ENCODE data around the gene CALML4. TPM values are rescaled to one million over a fixed set of nuclear protein-coding genes. Genes with fewer than 3 reads are reported as not detected.

CALML4 gene
- total RNA-seq, 4 donors from 2014 or later: 8.6 to 10.3 (median 9.0) TPM

DNA sequence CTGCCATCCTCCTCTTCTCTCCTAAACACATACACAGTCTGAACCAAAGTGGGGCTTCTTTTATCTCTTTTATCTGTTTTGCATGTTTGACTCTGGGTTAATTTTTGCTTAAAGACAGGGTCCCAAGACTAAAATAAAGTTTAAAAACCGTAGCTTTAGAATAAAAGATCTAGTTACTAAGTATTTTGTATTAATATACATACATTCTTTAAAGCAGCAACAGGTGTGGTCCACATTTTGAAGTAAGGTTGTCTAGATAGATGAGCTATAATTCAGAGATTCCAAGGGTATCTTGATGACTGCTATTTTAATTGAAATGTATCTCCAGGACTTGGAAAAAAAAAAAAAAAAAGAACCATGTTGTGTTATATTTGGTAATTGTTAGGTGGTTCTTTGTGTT lies 61.3 kb downstream of the CALML4 start:
- TF ChIP-seq, protein P1, sequence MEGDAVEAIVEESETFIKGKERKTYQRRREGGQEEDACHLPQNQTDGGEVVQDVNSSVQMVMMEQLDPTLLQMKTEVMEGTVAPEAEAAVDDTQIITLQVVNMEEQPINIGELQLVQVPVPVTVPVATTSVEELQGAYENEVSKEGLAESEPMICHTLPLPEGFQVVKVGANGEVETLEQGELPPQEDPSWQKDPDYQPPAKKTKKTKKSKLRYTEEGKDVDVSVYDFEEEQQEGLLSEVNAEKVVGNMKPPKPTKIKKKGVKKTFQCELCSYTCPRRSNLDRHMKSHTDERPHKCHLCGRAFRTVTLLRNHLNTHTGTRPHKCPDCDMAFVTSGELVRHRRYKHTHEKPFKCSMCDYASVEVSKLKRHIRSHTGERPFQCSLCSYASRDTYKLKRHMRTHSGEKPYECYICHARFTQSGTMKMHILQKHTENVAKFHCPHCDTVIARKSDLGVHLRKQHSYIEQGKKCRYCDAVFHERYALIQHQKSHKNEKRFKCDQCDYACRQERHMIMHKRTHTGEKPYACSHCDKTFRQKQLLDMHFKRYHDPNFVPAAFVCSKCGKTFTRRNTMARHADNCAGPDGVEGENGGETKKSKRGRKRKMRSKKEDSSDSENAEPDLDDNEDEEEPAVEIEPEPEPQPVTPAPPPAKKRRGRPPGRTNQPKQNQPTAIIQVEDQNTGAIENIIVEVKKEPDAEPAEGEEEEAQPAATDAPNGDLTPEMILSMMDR (IDR thresholded peaks at IDR 0.05): no peak
- DNase-seq (ENCODE audit: low spot score) (no peak), ATAC-seq (ENCODE audit: low FRiP score) (no peak)

DNA sequence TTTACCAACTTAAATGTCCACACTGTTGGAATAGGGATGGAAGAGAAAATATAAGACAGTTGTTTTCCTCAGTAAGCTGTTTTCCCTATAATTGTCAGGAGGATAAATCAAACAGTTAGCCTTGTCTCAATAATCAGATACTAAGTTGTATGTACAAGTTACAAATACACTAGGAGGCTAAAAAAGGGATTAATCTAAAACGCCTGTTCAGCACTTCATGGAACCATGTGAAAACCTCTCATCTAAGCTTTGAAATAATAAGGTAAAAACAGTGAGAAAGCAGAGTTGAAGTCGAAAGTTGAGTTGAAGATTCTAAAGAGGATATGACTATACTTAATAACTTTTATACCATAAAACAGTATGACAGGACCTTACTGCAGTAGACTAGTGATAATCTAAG lies 62.0 kb downstream of the CALML4 start:
- TF ChIP-seq, protein P1 (IDR thresholded peaks at IDR 0.05): no peak
- DNase-seq (ENCODE audit: low spot score): no peak
- no peak for ATAC-seq (ENCODE audit: low FRiP score)

Other genes with a start within 250 kb of the CALML4 start
- gene PIAS1, start 151.0 kb downstream of the CALML4 start, total RNA-seq: 10 to 100 TPM; 31.6 to 70.9 (median 40.3) TPM
- gene CLN6, start 24.4 kb upstream of the CALML4 start, total RNA-seq: 10 to 100 TPM; 15.6 to 40.1 (median 21.3) TPM
- gene FEM1B, start 72.4 kb upstream of the CALML4 start, total RNA-seq: 10 to 100 TPM; 32.9 to 48.5 (median 40.9) TPM
- gene ITGA11, start 226.8 kb upstream of the CALML4 start, total RNA-seq: 10 to 100 TPM in 1 of 4 donors, 1 to 10 TPM in 2, under 1 TPM in 1; 0.48 to 10.6 (median 2.6) TPM

Measured in omental fat pad (tissue), 4 donors.